K562 (cell line): ENCODE measurements around the gene NR3C2. TPM values are rescaled to one million over a fixed set of nuclear protein-coding genes. Genes with fewer than 3 reads are reported as not detected.

Source experiments
- ATAC-seq: fragments of 200-7000 bp; cut with Tn5 transposase; 3 replicates; pipeline ENCODE4 v1.9.1; 2020; ENCODE audit warnings: moderate library complexity
- BruUV-seq: library from RNA; stranded (reverse); fragments of 400-500 nt; replicated peaks from 2 replicates; lab custom pipeline; 2021; lab: Mats Ljungman, UMichigan
- CTCF ChIA-PET: fragments of 300-600 bp; formaldehyde crosslinking; extraction: SDS; loops from one replicate; lab custom pipeline; 2021; ENCODE audit warnings: low intra/inter-chr PET ratio; lab: Yijun Ruan, JAX
- POLR2A ChIA-PET: fragments of 300-600, 350-650 bp; sonication (Branson Sonifier 250); formaldehyde crosslinking; extraction: SDS; loops from one replicate; lab custom pipeline; 2021; ENCODE audit warnings: antibody characterized with exemption, inconsistent platforms; lab: Yijun Ruan, JAX
- DNase-seq, 4 experiments: peaks; one replicate each; pipeline versions ENCODE4 v3.0.0 to v3.0.0-alpha.2; 2011 to 2018; ENCODE audit warnings: low spot score in 3 of 4, mixed read lengths in 3 of 4; ENCODE audit errors: extremely low read depth in 1 of 4
- FAIRE-seq: peaks from 2 replicates; lab custom pipeline; 2011; peaks lifted over from hg19 to GRCh38; lab: Jason Lieb, UNC
- H2AFZ ChIP-seq: 2 replicates; pipeline ENCODE4 v1.6.0; 2011; ENCODE audit warnings: low read depth, low read length, control low read depth, inconsistent platforms
- H3K27ac ChIP-seq: fragments of 200-600 bp; 3 replicates; pipeline ENCODE4 v1.8.0; 2011; ENCODE audit warnings: low read depth, mild to moderate bottlenecking, control low read depth, inconsistent platforms, low read length, moderate library complexity, mixed read lengths; ENCODE audit errors: extremely low read depth
- H3K27me3 ChIP-seq, 2 experiments: fragments of 300-600 bp in 1 of 2; 2 replicates in 1 of 2; 3 replicates in 1 of 2; pipeline versions ENCODE4 v1.6.0 to v1.8.0; 2011; ENCODE audit warnings: inconsistent platforms in 2 of 2, low read length in 2 of 2, mild to moderate bottlenecking in 1 of 2, mixed read lengths in 1 of 2, moderate library complexity in 1 of 2; ENCODE audit not compliant: control insufficient read depth in 2 of 2, insufficient read depth in 2 of 2
- H3K36me3 ChIP-seq: fragments of 300-600 bp; 3 replicates; pipeline ENCODE4 v1.8.0; 2011; ENCODE audit warnings: mild to moderate bottlenecking, low read length, inconsistent platforms; ENCODE audit not compliant: control insufficient read depth, insufficient read depth
- H3K4me1 ChIP-seq, 2 experiments: fragments of 200-600 bp in 1 of 2; replicated peaks in 1 of 2; 2 replicates in 1 of 2; 3 replicates in 1 of 2; pipeline versions ENCODE4 v1.5.1 to v1.8.0; 2011; ENCODE audit warnings: inconsistent platforms in 2 of 2, low read length in 2 of 2, mild to moderate bottlenecking in 1 of 2, mixed read lengths in 1 of 2, moderate library complexity in 1 of 2; ENCODE audit not compliant: control insufficient read depth in 2 of 2, insufficient read depth in 2 of 2
- H3K4me2 ChIP-seq: 2 replicates; pipeline ENCODE4 v1.6.1; 2011; ENCODE audit warnings: low read length, control low read depth, inconsistent platforms, mixed read lengths; ENCODE audit not compliant: insufficient read depth
- H3K4me3 ChIP-seq: fragments of 200-600 bp; sonication (generic), shearing (Covaris generic); 2 replicates; pipeline ENCODE4 v1.5.1; 2016; ENCODE audit warnings: control low read depth, inconsistent platforms
- H3K79me2 ChIP-seq: fragments of 200-600 bp; 3 replicates; pipeline ENCODE4 v1.8.0; 2011; ENCODE audit warnings: low read length, inconsistent platforms; ENCODE audit not compliant: control insufficient read depth, insufficient read depth
- H3K9ac ChIP-seq, 2 experiments: 2 replicates each; pipeline versions ENCODE4 v1.6.0 to v1.6.1; 2011; ENCODE audit warnings: low read depth in 2 of 2, low read length in 2 of 2, control low read depth in 1 of 2, inconsistent platforms in 1 of 2, mild to moderate bottlenecking in 1 of 2, mixed read lengths in 1 of 2; ENCODE audit not compliant: insufficient read depth in 1 of 2
- H3K9me1 ChIP-seq: one replicate; pipeline ENCODE4 v1.6.0; 2011; ENCODE audit warnings: inconsistent platforms, mild to moderate bottlenecking, low read length, moderate library complexity; ENCODE audit not compliant: control insufficient read depth, insufficient read depth
- H3K9me3 ChIP-seq: replicated peaks from 2 replicates; pipeline ENCODE4 v1.5.1; 2011; ENCODE audit warnings: low read depth, low read length, inconsistent platforms; ENCODE audit not compliant: control insufficient read depth, insufficient read depth
- H4K20me1 ChIP-seq: replicated peaks from 2 replicates; pipeline ENCODE4 v1.6.1; 2011; ENCODE audit warnings: low read length, inconsistent platforms, mixed read lengths; ENCODE audit not compliant: control insufficient read depth, insufficient read depth
- CBX3 ChIP-seq, 2 experiments: IDR thresholded peaks; 1 replicate in 1 of 2; 2 replicates in 1 of 2; pipeline ENCODE4 v1.6.1; 2012; ENCODE audit warnings: inconsistent platforms in 2 of 2, low read length in 2 of 2, borderline replicate concordance in 1 of 2, control low read depth in 1 of 2
- CHAMP1 ChIP-seq: fragments of 450-650 bp; IDR thresholded peaks from 2 replicates; pipeline ENCODE4 v1.6.1; 2016; ENCODE audit warnings: mild to moderate bottlenecking
- ETS1 ChIP-seq: conservative IDR thresholded peaks from 2 replicates; pipeline ENCODE4 v1.6.1; 2011; ENCODE audit warnings: low read depth, mild to moderate bottlenecking, low read length; ENCODE audit not compliant: control insufficient read depth
- FOXP4 ChIP-seq: sonication (generic); formaldehyde crosslinking; IDR thresholded peaks from 2 replicates; pipeline ENCODE4 v1.8.0; 2022; ENCODE audit warnings: mild to moderate bottlenecking, missing genetic modification reagents, borderline replicate concordance
- KLF13 ChIP-seq: fragments of 450-650 bp; IDR thresholded peaks from 2 replicates; pipeline ENCODE4 v1.6.1; 2016; ENCODE audit warnings: missing genetic modification characterization, low read depth, mild to moderate bottlenecking, missing compliant biosample characterization, moderate library complexity, borderline replicate concordance
- NR2F6 ChIP-seq: fragments of 450-650 bp; formaldehyde crosslinking; IDR thresholded peaks from 2 replicates; pipeline ENCODE4 v1.4.0; 2020; ENCODE audit warnings: mild to moderate bottlenecking
- RUNX1 ChIP-seq: sonication (generic); IDR thresholded peaks from 2 replicates; pipeline ENCODE4 v1.6.1; 2016; ENCODE audit warnings: antibody characterized with exemption, low read depth
- XRCC3 ChIP-seq: fragments of 450-650 bp; IDR thresholded peaks from 2 replicates; pipeline ENCODE4 v1.6.1; 2017; ENCODE audit warnings: mild to moderate bottlenecking, moderate library complexity
- ZBTB17 ChIP-seq: fragments of 450-650 bp; formaldehyde crosslinking; IDR thresholded peaks from 2 replicates; pipeline ENCODE4 v1.4.0; 2020; ENCODE audit warnings: mild to moderate bottlenecking
- ZFP30 ChIP-seq: fragments of 250-450 bp; sonication (Bioruptor Pico); IDR thresholded peaks from 2 replicates; pipeline ENCODE4 v1.8.0; 2022; ENCODE audit warnings: moderate library complexity, mild to moderate bottlenecking, inconsistent platforms, borderline replicate concordance
- WGBS: fragments of 100-300 bp; shearing (Covaris generic); methylation state at CpG from one replicate; pipeline ENCODE4 v1.1.6; 2016; ENCODE audit warnings: low coverage, mixed read lengths; ENCODE audit not compliant: insufficient coverage; ENCODE audit errors: missing lambda C conversion rate; 5-methylcytosine and 5-hydroxymethylcytosine counted together
- in situ Hi-C: fragments of 300-500 bp; cut with MboI; formaldehyde crosslinking; loops from 4 replicates; pipeline ENCODE4 v1.15.0; 2018; ENCODE audit warnings: inconsistent platforms, mixed read lengths
- intact Hi-C: fragments of 100-400 bp; cut with micrococcal nuclease; formaldehyde crosslinking; loops from 2 replicates; pipeline ENCODE4 v1.14.2; 2022
- polyA plus RNA-seq, 8 experiments: library from polyadenylated mRNA; depleted of rRNA in 4 of 8; stranded (reverse) in 5 of 8; unstranded in 3 of 8; fragments of >200 nt; fragmentation: Nextera tagmentation in 2 of 8; fragmentation: Illumina TruSeq in 1 of 8; extraction: Ambion mirVana in 2 of 8; extraction: Trizol in 1 of 8; gene quantifications; 2 replicates each; pipeline versions ENCODE4 v1.2.1 to v1.2.3, GENCODE V29; 2011 to 2014; ENCODE audit warnings: inconsistent platforms in 1 of 8, missing spikeins in 1 of 8
- total RNA-seq, 7 experiments: library from RNA; depleted of rRNA in 6 of 7; stranded (reverse); fragments of >200 nt in 6 of 7; fragmentation: Illumina TruSeq in 2 of 7; extraction: Trizol in 2 of 7; gene quantifications; 2 replicates each; pipeline versions ENCODE4 v1.2.1 to v1.2.3, GENCODE V29; 2011 to 2021; ENCODE audit warnings: low replicate concordance in 1 of 7

Gene NR3C2
- total and polyA plus RNA-seq, 9 of the 15 experiments (the other 6 are each of a cell fraction or from before 2014, with no cell fraction given), result 0.01 to 0.28 (median 0.16) TPM; not detected in 2

- CTCF ChIA-PET, result no interaction called here
These were observed 325.2 kb downstream of the NR3C2 start for GRCh38 chr4:148116969-148117368.

More at GRCh38 chr4:148116969-148117368, 325.2 kb downstream of the NR3C2 start:
- Histone ChIP-seq H2AFZ (no peak overlapping the region), H3K9me3 (no peaks in the 10 kb centered on the region), H3K9ac (no peak overlapping the region), H3K4me1 (no peaks in the 10 kb centered on the region), H3K4me2 (no peak overlapping the region), H3K9me1 (no peaks in the 10 kb centered on the region), H3K27ac (no peak overlapping the region), H3K36me3 (no peaks in the 10 kb centered on the region), H4K20me1 (no peaks in the 10 kb centered on the region), H3K27me3 (no peaks in the 10 kb centered on the region), H3K79me2 (no peaks in the 10 kb centered on the region), H3K4me3 (no peak overlapping the region)
- intact Hi-C loops (no loop called here), in situ Hi-C loops (no loop called here)
- POLR2A ChIA-PET, result no interaction called here
- DNase-seq (no peak), FAIRE-seq (no peak), ATAC-seq (no peak)
- 3% methylated on average over 4 of the region's 4 CpGs for WGBS
- TF ChIP-seq CHAMP1, result no peak
- TF ChIP-seq NR2F6 (CRISPR knock-in tag), result no peak
- TF ChIP-seq KLF13 (tag), result no peak
- no peak for TF ChIP-seq FOXP4 (CRISPR knock-in tag)
- no peak for TF ChIP-seq CBX3 (IDR thresholded peaks at IDR 0.05; ENCODE audit: borderline replicate concordance in 1 of 2, low read length in 2 of 2)
- TF ChIP-seq ZFP30 (CRISPR knock-in tag), result no peak
- no peak for TF ChIP-seq ZBTB17 (CRISPR knock-in tag)
- no peak for TF ChIP-seq ETS1
- TF ChIP-seq RUNX1, result no peak
- no peak for TF ChIP-seq XRCC3
- BruUV-seq, result no TSS peak
